IPS DF 4.7 (cell line): Measurements from ENCODE around the gene SPANXA1.
"Not testable (repeated sequence)": the region's sequence is repeated elsewhere in the genome, so short reads cannot be mapped to it uniquely, and the experiment has no call there.

Experiments
- DNase-seq: peaks from one replicate; pipeline ENCODE4 v3.0.0-alpha.2; 2013; ENCODE audit warnings: low spot score; ENCODE audit errors: extremely low read depth

The SPANXA1 gene

GRCh38 chrX:141584638-141585037, at the start of gene SPANXA1:
Gene SPANXA1, minus strand, starts transcription at chrX:141584738. Its CDS starts 60 bp downstream, at chrX:141584678.
- not testable (repeated sequence) for DNase-seq

GRCh38 chrX:141632124-141632523, 47.6 kb upstream of the SPANXA1 start:
- no peak for DNase-seq

GRCh38 chrX:141619336-141619735, 34.8 kb upstream of the SPANXA1 start:
- DNase-seq = no peak

- no peak for DNase-seq
Observed at GRCh38 chrX:141609111-141609510, 24.6 kb upstream of the SPANXA1 start.

- DNase-seq = not testable (repeated sequence)
Observed at GRCh38 chrX:141589408-141589807, 4.9 kb upstream of the SPANXA1 start, which contains the start of gene SPANXA2. Gene SPANXA2, plus strand, starts transcription at chrX:141589708. Its CDS starts 60 bp downstream, at chrX:141589768.

GRCh38 chrX:141542551-141542950, 42.0 kb downstream of the SPANXA1 start:
- not testable (repeated sequence) for DNase-seq
